Lung (tissue), 12 donors: Measurements from ENCODE around the gene MMS19. TPM values are rescaled to one million over a fixed set of nuclear protein-coding genes. Genes with fewer than 3 reads are reported as not detected.
A peak's percentile ranks its signal among the peaks of the same experiment; 100 is the strongest.

Experiments used
- ATAC-seq: fragments of 200-7000 bp; cut with Tn5 transposase; one replicate; pipeline ENCODE4 v1.9.1; 2020; ENCODE audit warnings: moderate number of reproducible peaks; ENCODE audit not compliant: insufficient read depth, low FRiP score
- DNase-seq, 3 donors: peaks; one replicate each; pipeline ENCODE4 v3.0.0-alpha.2; 2013 to 2017
- H3K27ac ChIP-seq, 2 donors: one replicate each; pipeline ENCODE4 v1.5.1; 2013; ENCODE audit warnings: mild to moderate bottlenecking in 2 of 2, moderate library complexity in 2 of 2, control low read depth in 1 of 2, inconsistent platforms in 1 of 2, low read depth in 1 of 2, low read length in 1 of 2
- H3K27me3 ChIP-seq, 3 donors: one replicate each; pipeline ENCODE4 v1.5.1; 2013; ENCODE audit warnings: low read length in 2 of 3; ENCODE audit not compliant: control insufficient read depth in 3 of 3, insufficient read depth in 3 of 3
- H3K36me3 ChIP-seq, 4 donors: one replicate each; pipeline ENCODE4 v1.5.1; 2013; ENCODE audit warnings: low read length in 4 of 4, mild to moderate bottlenecking in 1 of 4, moderate library complexity in 1 of 4; ENCODE audit not compliant: control insufficient read depth in 4 of 4, insufficient read depth in 4 of 4
- H3K4me1 ChIP-seq, 5 donors: one replicate each; pipeline ENCODE4 v1.5.1; 2013; ENCODE audit warnings: low read length in 5 of 5, mild to moderate bottlenecking in 2 of 5, moderate library complexity in 1 of 5; ENCODE audit not compliant: control insufficient read depth in 5 of 5, insufficient read depth in 5 of 5
- H3K4me3 ChIP-seq: one replicate; pipeline ENCODE4 v1.5.1; 2013; ENCODE audit warnings: mild to moderate bottlenecking, control low read depth, moderate library complexity
- H3K9ac ChIP-seq, 2 donors: one replicate each; pipeline ENCODE4 v1.5.1; 2013; ENCODE audit warnings: low read length in 2 of 2, control low read depth in 1 of 2; ENCODE audit not compliant: insufficient read depth in 1 of 2
- H3K9me3 ChIP-seq, 4 donors: one replicate each; pipeline ENCODE4 v1.5.1; 2013; ENCODE audit warnings: low read length in 3 of 4, mild to moderate bottlenecking in 1 of 4, moderate library complexity in 1 of 4; ENCODE audit not compliant: control insufficient read depth in 4 of 4, insufficient read depth in 3 of 4
- WGBS, 2 donors: extraction: QIAGEN DNeasy Blood & Tissue Kit; methylation state at CpG; one replicate each; pipeline ENCODE4 v1.1.7; 2013; 5-methylcytosine and 5-hydroxymethylcytosine counted together
- polyA plus RNA-seq, 2 donors: library from polyadenylated mRNA; stranded (reverse); fragments of 200-250 nt; gene quantifications; one replicate each; pipeline ENCODE4 v1.2.1, GENCODE V29; 2013
- total RNA-seq, 2 donors: library from RNA; depleted of rRNA in 1 of 2; stranded (reverse); fragments of >200 nt in 1 of 2; gene quantifications; one replicate each; pipeline ENCODE4 v1.2.1, GENCODE V29; 2014 to 2021
- TF ChIP-seq, protein P1 (sequence below): IDR thresholded peaks from 2 replicates; pipeline ENCODE4 v1.5.1; 2012; ENCODE audit warnings: mild to moderate bottlenecking; ENCODE audit errors: control extremely low read depth, extremely low read depth
- donor health status: control.
- donor health status: control.
- donor health status: Bipolar disorder and iron deficiency.
- donor health status: healthy.
- donor health status: DM: yes; HTN: yes; CAD: no.

MMS19 gene
- total and polyA plus RNA-seq, 4 donors: 39.9 to 74.5 (median 62.5) TPM

DNA sequence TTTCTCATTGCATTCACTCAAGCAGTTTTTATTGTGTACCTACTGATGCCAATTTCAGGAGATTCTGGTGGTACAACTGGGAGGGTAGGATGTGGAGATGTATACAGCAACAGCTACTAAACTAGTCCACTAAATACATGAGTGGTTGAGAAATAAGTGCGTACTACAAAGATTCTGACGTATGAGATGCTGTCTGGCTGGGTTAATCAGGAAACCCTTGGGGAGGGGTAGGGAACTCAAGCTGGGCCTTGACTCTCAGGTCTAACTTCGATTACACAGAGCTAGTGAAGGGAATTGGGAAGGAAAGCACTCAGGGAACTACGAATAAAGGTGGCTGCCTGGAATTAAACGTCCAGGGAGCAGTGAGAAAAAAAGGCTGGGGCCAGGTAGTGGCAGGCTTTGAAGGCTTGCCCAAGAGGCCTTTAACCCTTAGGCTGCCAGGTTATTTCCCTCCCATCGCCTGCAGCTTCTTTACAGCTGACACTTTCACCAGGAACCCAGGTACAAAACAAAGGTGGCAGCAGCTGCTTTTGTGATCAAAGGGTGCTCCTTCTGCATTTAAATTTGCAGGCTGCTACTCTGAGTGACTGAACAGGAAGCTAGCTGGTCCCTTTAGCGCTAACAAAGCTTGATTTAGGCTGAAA is 3.2 kb downstream of the MMS19 start:
- Histone ChIP-seq H3K9ac (no peak overlapping the region), H3K4me1 (peaks cover 10 to 23% (median 17%) of the 10 kb centered on the region in 5 donors), H3K36me3 (peaks cover 0 to 3% (median under 1%) of the 10 kb centered on the region in 4 donors), H3K4me3 (no peak overlapping the region), H3K9me3 (no peaks in the 10 kb centered on the region), H3K27me3 (no peaks in the 10 kb centered on the region), H3K27ac (peak overlapping the region in 1 of 2 donors; percentile 59)
- peak in 1 of 3 donors; percentile 16 for DNase-seq
- no peak for ATAC-seq
- TF ChIP-seq, protein P1, sequence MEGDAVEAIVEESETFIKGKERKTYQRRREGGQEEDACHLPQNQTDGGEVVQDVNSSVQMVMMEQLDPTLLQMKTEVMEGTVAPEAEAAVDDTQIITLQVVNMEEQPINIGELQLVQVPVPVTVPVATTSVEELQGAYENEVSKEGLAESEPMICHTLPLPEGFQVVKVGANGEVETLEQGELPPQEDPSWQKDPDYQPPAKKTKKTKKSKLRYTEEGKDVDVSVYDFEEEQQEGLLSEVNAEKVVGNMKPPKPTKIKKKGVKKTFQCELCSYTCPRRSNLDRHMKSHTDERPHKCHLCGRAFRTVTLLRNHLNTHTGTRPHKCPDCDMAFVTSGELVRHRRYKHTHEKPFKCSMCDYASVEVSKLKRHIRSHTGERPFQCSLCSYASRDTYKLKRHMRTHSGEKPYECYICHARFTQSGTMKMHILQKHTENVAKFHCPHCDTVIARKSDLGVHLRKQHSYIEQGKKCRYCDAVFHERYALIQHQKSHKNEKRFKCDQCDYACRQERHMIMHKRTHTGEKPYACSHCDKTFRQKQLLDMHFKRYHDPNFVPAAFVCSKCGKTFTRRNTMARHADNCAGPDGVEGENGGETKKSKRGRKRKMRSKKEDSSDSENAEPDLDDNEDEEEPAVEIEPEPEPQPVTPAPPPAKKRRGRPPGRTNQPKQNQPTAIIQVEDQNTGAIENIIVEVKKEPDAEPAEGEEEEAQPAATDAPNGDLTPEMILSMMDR: no peak
- WGBS, 2 donors: 38 to 42% methylated on average over 7 of the region's 7 CpGs

DNA sequence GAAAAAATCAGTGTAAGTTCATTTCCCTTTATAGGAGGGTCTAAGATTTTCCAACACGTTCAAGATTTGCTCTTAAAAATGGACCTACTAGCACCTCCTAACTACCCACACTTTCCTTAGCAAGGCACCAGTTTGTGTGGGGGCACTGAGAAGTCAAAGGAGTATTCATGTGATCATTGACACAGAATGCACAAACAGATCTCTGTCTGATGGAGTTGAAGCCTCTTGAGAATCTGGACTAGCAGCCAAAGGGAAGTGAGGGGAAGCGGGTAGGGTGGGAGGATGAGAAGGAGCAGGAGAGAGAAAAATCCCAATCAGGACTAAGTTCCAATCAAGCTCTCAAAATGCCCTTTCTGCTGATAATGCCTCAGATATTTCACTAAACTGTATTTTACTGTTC is 4.1 kb downstream of the MMS19 start:
- Histone ChIP-seq H3K27ac (peak overlapping the region in 1 of 2 donors; percentile 23), H3K4me1 (peaks cover 10 to 24% (median 13%) of the 10 kb centered on the region in 5 donors), H3K9me3 (no peaks in the 10 kb centered on the region), H3K27me3 (no peaks in the 10 kb centered on the region), H3K9ac (no peak overlapping the region), H3K4me3 (no peak overlapping the region), H3K36me3 (peaks cover 0 to 3% (median under 1%) of the 10 kb centered on the region in 4 donors)
- 37 to 64% methylated on average over 2 of the region's 2 CpGs for WGBS, 2 donors
- ATAC-seq (no peak), DNase-seq (no peak)
- TF ChIP-seq, protein P1: no peak

DNA sequence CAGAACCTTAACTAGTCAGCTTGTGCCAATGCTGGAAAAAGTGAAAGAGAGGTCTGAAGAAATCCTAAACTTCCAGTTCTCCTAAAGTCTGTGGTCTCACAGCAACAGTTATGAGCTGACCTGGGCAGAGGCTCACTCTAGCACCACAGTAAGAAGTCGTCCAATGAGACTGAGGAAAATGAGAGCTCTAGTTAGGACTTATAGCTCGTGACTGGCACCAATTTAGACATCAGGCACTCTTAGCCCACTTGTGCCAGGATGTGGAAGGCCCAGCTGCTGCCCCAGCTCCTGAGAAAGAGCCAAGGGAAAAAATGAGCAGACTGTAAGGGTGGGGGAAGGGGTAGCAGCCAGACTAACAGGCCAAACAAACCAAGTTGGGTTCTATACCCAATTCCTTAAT is 7.6 kb downstream of the MMS19 start:
- 56 to 69% methylated on average over 2 of the region's 2 CpGs for WGBS, 2 donors
- H3K9ac ChIP-seq: no peak overlapping the region
- H3K9me3 ChIP-seq: no peaks in the 10 kb centered on the region
- H3K36me3 ChIP-seq: peaks cover 0 to 3% (median 1%) of the 10 kb centered on the region in 4 donors
- ATAC-seq (no peak), DNase-seq (peak in 1 of 3 donors; percentile 25)
- peak overlapping the region; percentile 34 to 55 for H3K27ac ChIP-seq
- H3K4me1 ChIP-seq: peaks cover 2 to 23% (median 4%) of the 10 kb centered on the region in 5 donors
- H3K27me3 ChIP-seq: no peaks in the 10 kb centered on the region
- TF ChIP-seq, protein P1: no peak
- no peak overlapping the region for H3K4me3 ChIP-seq
